OCI-LY7 (cell line): ENCODE results near the gene SMTNL2. TPM values are rescaled to one million over a fixed set of nuclear protein-coding genes. Genes with fewer than 3 reads are reported as not detected.

Experiments
- BruUV-seq: library from RNA; stranded (reverse); fragments of 400-500 nt; replicated peaks from 2 replicates; lab custom pipeline; 2021; lab: Mats Ljungman, UMichigan
- CTCF ChIA-PET: fragments of 300-600 bp; sonication (Branson Sonifier 250); formaldehyde crosslinking; loops from one replicate; lab custom pipeline; 2022; ENCODE audit warnings: antibody characterized with exemption; ENCODE audit not compliant: unreplicated experiment; lab: Charles Lee
- POLR2A ChIA-PET: fragments of 300-600 bp; sonication (Branson Sonifier 250); formaldehyde crosslinking; loops from one replicate; lab custom pipeline; 2022; ENCODE audit warnings: antibody characterized with exemption; lab: Charles Lee
- DNase-seq: peaks from one replicate; pipeline ENCODE4 v3.0.0-alpha.2; 2015; ENCODE audit warnings: low spot score
- H2AFZ ChIP-seq: fragments of 200-600 bp; sonication (generic), shearing (Covaris generic); 2 replicates; pipeline ENCODE4 v1.6.1; 2014; ENCODE audit warnings: mild to moderate bottlenecking, antibody characterized with exemption, low read length, moderate library complexity
- H3K27ac ChIP-seq: fragments of 200-600 bp; sonication (generic); 2 replicates; pipeline ENCODE4 v1.5.1; 2014; ENCODE audit warnings: mixed run types, low read depth, mild to moderate bottlenecking, moderate library complexity, low read length, inconsistent platforms; ENCODE audit not compliant: poor library complexity, severe bottlenecking
- H3K36me3 ChIP-seq: fragments of 200-600 bp; sonication (generic); 2 replicates; pipeline ENCODE4 v1.6.1; 2014; ENCODE audit warnings: mild to moderate bottlenecking, antibody characterized with exemption, low read length, moderate library complexity, mixed read lengths; ENCODE audit not compliant: insufficient read depth
- H3K4me1 ChIP-seq: fragments of 200-600 bp; sonication (generic); 2 replicates; pipeline ENCODE4 v1.5.1; 2014; ENCODE audit warnings: mild to moderate bottlenecking, low read length; ENCODE audit not compliant: insufficient read depth, poor library complexity, severe bottlenecking
- H3K4me2 ChIP-seq: fragments of 200-600 bp; sonication (generic); 2 replicates; pipeline ENCODE4 v1.6.1; 2014; ENCODE audit warnings: mild to moderate bottlenecking, low read length
- H3K4me3 ChIP-seq: fragments of 200-600 bp; sonication (generic); 2 replicates; pipeline ENCODE4 v1.5.1; 2014; ENCODE audit warnings: mild to moderate bottlenecking, low read depth, low read length; ENCODE audit not compliant: poor library complexity, severe bottlenecking
- H3K79me2 ChIP-seq: fragments of 200-600 bp; sonication (generic); 2 replicates; pipeline ENCODE4 v1.6.1; 2016; ENCODE audit warnings: low read depth, mild to moderate bottlenecking, low read length, moderate library complexity, mixed read lengths; ENCODE audit not compliant: insufficient read depth
- H3K9me2 ChIP-seq: fragments of 200-600 bp; sonication (generic); 2 replicates; pipeline ENCODE4 v1.6.1; 2016; ENCODE audit warnings: mild to moderate bottlenecking, low read length, mixed read lengths; ENCODE audit not compliant: insufficient read depth
- H3K9me3 ChIP-seq: fragments of 200-600 bp; sonication (generic); 2 replicates; pipeline ENCODE4 v1.6.1; 2014; ENCODE audit warnings: mild to moderate bottlenecking, mixed run types, low read length, mixed read lengths
- H4K20me1 ChIP-seq: fragments of 200-600 bp; sonication (generic); 2 replicates; pipeline ENCODE4 v1.6.1; 2014; ENCODE audit warnings: mild to moderate bottlenecking, antibody characterized with exemption, low read length, moderate library complexity, mixed read lengths; ENCODE audit not compliant: insufficient read depth
- CTCF ChIP-seq: fragments of 200-600 bp; sonication (generic); conservative IDR thresholded peaks from 2 replicates; pipeline ENCODE4 v1.5.1; 2014; ENCODE audit warnings: mild to moderate bottlenecking, antibody characterized with exemption, low read length, moderate library complexity, mixed read lengths
- EZH2phosphoT487 ChIP-seq: fragments of 200-600 bp; sonication (generic); IDR thresholded peaks from 2 replicates; pipeline ENCODE4 v1.6.1; 2018; ENCODE audit warnings: low read depth, borderline replicate concordance, mild to moderate bottlenecking, mixed run types, antibody characterized with exemption, low read length, moderate library complexity, mixed read lengths
- intact Hi-C: fragments of 100-400 bp; cut with micrococcal nuclease; formaldehyde crosslinking; loops from one replicate; pipeline ENCODE4 v1.10.0; 2022; ENCODE audit not compliant: unreplicated experiment
- total RNA-seq, 2 experiments: library from RNA; depleted of rRNA in 1 of 2; stranded (reverse); fragments of >200 nt in 1 of 2; shearing (Covaris generic) in 1 of 2; gene quantifications; 2 replicates each; pipeline ENCODE4 v1.2.3, GENCODE V29; 2014 to 2022

Gene SMTNL2
- total RNA-seq, 2 experiments from 2014 or later = not detected

DNA sequence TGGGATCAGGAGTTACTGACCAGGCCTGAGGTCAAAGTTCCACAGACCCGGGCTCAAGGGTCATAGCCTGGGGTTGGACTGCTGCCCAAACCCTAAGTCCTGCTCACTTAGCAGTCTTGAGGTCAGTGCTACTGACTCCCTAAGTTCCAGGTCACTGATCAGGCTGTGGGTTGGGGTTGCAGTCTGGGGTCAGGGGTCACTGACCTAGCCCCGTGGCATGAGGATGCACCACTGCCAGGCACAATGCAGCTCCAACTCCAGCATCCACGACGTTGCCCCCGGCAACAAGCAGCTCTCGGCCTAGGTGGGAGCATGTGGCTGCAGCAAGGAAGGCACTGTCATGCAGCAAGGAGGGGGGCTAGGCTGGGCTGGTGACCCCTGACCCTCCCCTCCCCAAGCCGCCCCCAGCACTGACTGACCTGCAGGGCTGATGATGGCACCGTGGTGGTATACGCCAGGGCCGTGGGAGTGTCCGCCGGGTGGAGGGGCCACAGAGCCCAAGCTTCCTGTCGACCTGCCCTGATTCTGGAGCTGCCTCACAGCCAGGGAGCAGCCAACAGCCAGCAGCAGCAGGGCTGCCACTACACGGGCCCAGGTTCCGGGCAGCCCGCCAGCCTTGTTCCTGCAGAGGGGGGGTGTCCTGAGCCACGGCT, 25.1 kb upstream of the SMTNL2 start:
- Histone ChIP-seq H3K4me1 (peaks cover 38% of the 10 kb centered on the region), H3K79me2 (peaks cover 9% of the 10 kb centered on the region), H3K9me3 (no peaks in the 10 kb centered on the region), H3K9me2 (no peaks in the 10 kb centered on the region), H3K4me2 (no peak overlapping the region), H4K20me1 (no peaks in the 10 kb centered on the region), H3K36me3 (peaks cover 7% of the 10 kb centered on the region), H3K27ac (no peak overlapping the region), H3K4me3 (no peak overlapping the region), H2AFZ (no peak overlapping the region)
- intact Hi-C loops = loop anchor here (5.0 kb wide), 1 partner anchor 417 kb away; the partner anchor contains the start of genes CYB5D2 and ZZEF1
- ChIA-PET POLR2A (no interaction called here), CTCF (no interaction called here)
- no peak for TF ChIP-seq EZH2phosphoT487
- TF ChIP-seq CTCF = no peak
- DNase-seq = no peak
- no TSS peak for BruUV-seq

DNA sequence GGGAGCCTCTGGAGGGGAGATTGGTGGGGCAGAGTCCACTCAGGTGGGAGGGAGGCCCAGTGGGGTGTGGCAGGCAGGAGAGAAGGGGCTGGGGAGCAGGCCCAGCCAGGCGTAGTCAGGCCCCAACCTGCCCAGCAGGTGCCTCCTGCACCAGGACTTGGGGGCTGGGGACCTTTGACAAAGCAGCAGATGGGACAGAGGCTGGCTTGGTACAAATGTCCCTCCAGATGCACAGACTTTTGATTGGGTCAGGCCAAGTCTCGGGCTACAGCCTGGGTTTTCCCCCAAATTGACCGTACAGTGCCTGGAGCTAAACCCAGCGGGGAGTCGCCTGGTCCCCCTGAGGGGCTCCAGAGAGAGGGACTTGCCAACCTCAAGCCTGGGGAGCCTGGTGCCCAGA, 24.4 kb upstream of the SMTNL2 start:
- Histone ChIP-seq H3K79me2 (peaks cover 2% of the 10 kb centered on the region; the same call in 1 of the 2 replicates), H2AFZ (no peak overlapping the region), H3K4me3 (no peak overlapping the region), H3K4me1 (peaks cover 38% of the 10 kb centered on the region), H3K9me3 (no peaks in the 10 kb centered on the region), H4K20me1 (no peaks in the 10 kb centered on the region), H3K27ac (no peak overlapping the region), H3K4me2 (no peak overlapping the region), H3K36me3 (0 out of 2 replicates have a peak, but pooled peaks cover under 1% of the 10 kb centered on the region), H3K9me2 (no peaks in the 10 kb centered on the region)
- no peak for DNase-seq
- TF ChIP-seq EZH2phosphoT487 (no peak), CTCF (no peak)
- BruUV-seq = no TSS peak
- intact Hi-C loops = loop anchor here (5.0 to 10.0 kb wide), 2 partner anchors 145 to 418 kb away; partner anchors contain the start of genes CYB5D2, PELP1 and ZZEF1
- ChIA-PET POLR2A (no interaction called here), CTCF (no interaction called here)

DNA sequence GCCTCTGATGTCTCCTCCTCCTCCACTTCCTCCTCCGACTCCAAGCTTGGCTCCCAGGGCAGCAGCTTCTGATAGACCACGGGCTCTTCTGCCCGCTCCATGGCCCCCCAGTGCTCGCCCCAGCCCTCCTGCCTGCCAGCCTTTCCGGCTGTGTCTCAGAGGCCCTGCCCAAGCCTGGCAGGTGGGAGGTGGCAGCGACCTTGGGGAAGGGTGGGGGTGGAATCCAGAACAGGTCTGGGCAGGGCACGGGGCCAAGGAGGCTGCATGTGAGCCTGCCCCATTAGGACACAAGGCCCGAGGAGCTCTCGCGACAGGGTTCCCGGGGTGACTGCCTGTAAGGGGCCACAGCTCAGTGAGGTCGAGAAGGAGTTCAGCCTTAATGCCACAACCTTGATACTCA, 23.9 kb upstream of the SMTNL2 start, which contains the start of gene GGT6:
GGT6 (minus strand) TSS at position 157 of the 400 bp plus-strand sequence; CDS start at position 101, 56 bp downstream.
- DNase-seq = no peak
- Histone ChIP-seq H3K27ac (no peak within 1 kb of the TSS), H3K9me3 (no peaks in the 10 kb centered on the region), H3K36me3 (no peaks in the 10 kb centered on the region), H3K79me2 (no peaks in the 10 kb centered on the region), H3K4me2 (no peak within 1 kb of the TSS), H3K4me1 (peaks cover 38% of the 10 kb centered on the region), H4K20me1 (no peaks in the 10 kb centered on the region), H3K9me2 (no peaks in the 10 kb centered on the region), H2AFZ (no peak within 1 kb of the TSS), H3K4me3 (no peak within 1 kb of the TSS)
- BruUV-seq = no TSS peak
- intact Hi-C loops = loop anchor here (10.0 kb wide), 1 partner anchor 144 kb away; the partner anchor contains the start of gene PELP1
- ChIA-PET CTCF (no interaction called here), POLR2A (no interaction called here)
- TF ChIP-seq EZH2phosphoT487 (no peak), CTCF (no peak)
